ENCODE results near the gene AGBL3.

Gene AGBL3

DNA sequence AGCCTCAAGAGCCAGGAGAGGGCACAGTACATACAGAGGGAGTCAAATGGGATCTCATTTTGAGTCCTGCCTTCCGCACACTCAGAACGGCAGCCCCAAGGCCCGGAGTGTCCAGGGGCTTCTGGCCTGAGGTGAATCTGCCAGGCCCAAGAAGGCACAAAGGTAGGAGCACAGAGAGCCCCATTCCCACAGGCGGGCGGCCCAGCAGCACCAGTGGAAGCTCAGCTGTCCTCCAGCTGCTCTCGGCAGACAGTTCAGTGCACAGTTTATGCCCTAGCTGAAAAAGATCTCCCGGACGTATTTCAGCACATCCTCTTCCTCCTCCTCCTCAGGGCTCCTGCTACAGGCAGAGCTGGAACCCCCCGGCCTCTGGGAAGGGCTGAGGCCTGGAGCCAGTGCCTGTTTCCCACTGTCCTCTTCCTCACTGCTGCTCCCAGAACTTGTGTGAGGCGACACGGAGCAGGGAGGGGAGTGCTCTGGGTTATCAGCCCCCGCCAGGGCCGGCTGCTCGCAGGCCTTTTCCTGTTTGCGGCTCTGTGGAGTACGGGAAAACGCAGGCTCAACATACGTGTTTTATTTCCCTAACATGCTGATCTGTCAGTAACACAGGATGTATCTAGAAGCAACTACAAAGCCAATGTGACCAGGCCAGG, 180.2 kb downstream of the AGBL3 start:
- TF ChIP-seq, protein P1, sequence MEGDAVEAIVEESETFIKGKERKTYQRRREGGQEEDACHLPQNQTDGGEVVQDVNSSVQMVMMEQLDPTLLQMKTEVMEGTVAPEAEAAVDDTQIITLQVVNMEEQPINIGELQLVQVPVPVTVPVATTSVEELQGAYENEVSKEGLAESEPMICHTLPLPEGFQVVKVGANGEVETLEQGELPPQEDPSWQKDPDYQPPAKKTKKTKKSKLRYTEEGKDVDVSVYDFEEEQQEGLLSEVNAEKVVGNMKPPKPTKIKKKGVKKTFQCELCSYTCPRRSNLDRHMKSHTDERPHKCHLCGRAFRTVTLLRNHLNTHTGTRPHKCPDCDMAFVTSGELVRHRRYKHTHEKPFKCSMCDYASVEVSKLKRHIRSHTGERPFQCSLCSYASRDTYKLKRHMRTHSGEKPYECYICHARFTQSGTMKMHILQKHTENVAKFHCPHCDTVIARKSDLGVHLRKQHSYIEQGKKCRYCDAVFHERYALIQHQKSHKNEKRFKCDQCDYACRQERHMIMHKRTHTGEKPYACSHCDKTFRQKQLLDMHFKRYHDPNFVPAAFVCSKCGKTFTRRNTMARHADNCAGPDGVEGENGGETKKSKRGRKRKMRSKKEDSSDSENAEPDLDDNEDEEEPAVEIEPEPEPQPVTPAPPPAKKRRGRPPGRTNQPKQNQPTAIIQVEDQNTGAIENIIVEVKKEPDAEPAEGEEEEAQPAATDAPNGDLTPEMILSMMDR (IDR thresholded peaks at IDR 0.05; ENCODE audit: insufficient read depth, missing control alignments) = no peak
- DNase-seq (ENCODE audit: insufficient read length, low spot score) (no peak), FAIRE-seq (no peak)

DNA sequence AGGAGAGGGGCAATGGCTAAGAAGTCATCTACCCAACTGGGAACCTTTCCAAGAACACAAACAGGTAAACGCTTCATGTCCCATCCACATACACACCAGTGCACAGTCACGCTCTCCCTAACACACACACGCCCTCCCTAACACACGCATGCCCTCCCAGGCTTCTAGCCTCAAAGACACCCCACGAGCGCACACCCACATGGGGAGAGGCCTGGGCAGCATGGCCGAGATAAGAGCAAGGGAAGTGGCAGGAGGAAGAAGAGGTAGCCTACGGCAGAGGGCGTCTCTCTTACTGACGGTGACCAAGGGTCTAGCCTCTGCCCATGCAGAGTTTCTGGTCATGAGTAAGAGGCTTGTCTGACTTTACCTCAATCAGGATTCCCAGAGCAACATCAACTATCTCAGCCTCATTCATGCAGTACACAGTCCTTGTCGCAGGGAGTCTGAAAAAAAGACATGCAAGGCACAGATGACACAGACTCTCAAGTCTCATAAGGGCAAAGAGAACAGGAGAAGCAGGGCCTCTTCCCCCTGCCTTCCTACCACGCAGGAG, 181.1 kb downstream of the AGBL3 start:
- no peak for FAIRE-seq
- DNase-seq (ENCODE audit: insufficient read length, low spot score) = no peak
- TF ChIP-seq, protein P1 (IDR thresholded peaks at IDR 0.05; ENCODE audit: insufficient read depth, missing control alignments) = no peak

DNA sequence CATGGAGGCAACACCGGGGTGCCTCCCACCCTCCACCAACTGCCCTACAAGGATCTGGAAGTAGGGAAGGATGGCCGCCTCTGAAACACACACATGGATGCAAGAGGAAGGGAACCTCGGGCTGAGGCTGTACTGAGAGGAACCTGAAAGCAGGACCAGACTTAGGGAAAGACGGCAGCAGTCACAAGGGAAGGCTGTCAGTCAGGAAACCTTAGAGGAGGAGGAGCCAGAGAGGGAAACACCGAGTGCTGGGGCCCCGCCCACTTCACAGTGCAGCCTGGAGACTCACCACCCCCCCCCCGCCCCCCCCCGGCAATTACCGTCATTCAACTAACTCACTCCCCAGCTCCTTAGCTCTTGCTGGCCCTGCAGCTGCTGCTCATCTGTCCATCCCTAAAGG, 181.7 kb downstream of the AGBL3 start:
- no peak for DNase-seq (ENCODE audit: insufficient read length, low spot score)
- no peak for FAIRE-seq
- TF ChIP-seq, protein P1 (IDR thresholded peaks at IDR 0.05; ENCODE audit: insufficient read depth, missing control alignments) = no peak

DNA sequence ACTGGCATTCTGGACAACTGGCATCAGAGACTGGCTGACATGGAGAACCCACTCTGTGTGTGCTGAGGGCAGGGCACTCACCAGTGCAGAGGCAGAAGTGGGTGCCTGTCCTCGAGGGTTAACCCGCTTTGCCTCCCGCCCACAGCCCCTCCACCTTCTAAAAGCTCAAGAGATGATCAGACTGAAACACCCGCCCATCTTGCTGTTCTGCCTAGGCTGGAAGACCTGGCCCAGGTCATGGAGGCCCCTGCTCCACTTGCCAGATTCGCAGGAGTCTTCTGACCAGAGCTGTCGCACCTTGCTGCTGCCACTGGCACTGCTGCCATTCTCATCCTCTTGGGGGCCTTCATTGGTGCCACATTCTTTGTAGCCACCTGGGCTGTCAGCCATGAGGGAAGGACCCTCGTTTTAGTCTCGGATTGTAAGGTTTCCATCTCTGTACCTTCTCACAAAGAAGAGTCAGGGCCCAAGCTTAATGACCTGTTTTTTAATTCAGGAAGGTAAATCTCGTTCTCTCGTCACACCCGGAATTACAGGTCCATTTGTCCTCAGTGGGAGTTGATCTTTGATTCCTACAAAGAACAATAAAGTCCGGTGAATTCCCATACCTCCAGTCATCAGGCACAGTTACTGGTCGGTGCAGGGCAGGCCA, 182.3 kb downstream of the AGBL3 start:
- FAIRE-seq (no peak), DNase-seq (ENCODE audit: insufficient read length, low spot score) (no peak)
- TF ChIP-seq, protein P1 (IDR thresholded peaks at IDR 0.05; ENCODE audit: insufficient read depth, missing control alignments) = no peak

DNA sequence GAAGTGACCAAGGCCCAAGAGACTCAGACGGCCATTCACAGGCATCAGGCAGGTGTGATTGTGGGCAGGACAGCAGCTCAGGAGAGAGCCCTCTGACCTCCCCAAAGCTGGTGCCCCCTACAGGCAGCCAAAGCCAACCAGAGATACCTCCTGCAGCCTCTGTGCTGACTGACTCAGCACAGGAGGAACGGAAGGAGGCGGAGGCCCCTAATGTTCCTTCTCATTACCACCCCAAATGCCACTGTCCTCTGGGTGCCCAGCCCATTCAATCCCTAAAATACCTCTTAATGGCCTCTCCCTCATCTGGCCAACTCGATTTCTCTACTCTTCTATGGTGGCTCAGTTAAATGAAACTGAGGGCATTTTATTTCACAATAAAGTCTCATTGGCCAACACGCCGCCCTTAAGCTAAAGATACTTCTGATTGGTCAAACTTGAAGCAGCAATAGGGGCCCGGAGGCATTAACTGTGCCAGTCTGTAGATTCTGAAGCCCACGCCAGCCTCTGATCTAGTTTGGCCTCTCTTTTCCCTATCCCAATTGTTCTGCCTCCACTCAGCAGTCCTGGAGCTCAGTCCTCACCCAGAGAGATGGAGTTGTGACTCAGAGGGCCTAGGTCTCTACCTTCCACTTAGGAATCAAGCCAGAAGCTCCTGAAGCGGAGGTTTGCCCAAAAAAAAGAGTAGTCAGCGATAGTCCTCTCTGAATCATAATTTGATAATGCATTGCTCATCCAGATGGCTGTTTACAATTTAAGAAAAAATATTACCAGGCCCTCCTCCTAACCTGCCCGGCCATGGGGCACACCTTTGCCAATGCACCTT, 183.0 kb downstream of the AGBL3 start:
- FAIRE-seq (no peak), DNase-seq (ENCODE audit: insufficient read length, low spot score) (no peak)
- TF ChIP-seq, protein P1 (IDR thresholded peaks at IDR 0.05; ENCODE audit: insufficient read depth, missing control alignments) = peak; percentile 50

DNA sequence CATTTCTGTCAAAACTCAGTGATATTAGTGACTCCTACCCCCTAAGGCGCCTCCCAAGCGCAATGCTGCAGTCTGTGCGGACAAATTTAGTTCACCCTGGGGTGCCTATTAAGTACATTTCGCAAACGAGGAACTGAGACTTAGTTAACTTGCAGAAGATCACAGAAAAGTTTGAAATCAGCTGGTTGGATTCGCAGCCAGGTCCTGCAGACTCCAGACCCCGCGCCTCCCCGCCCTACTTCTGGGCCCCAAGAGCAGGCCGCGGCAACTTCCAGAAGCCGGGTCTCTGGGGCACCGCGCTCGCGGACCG, 183.6 kb downstream of the AGBL3 start:
- DNase-seq (ENCODE audit: insufficient read length, low spot score) (no peak), FAIRE-seq (no peak)
- TF ChIP-seq, protein P1 (IDR thresholded peaks at IDR 0.05; ENCODE audit: insufficient read depth, missing control alignments) = no peak

All from D721Med (cell line).